HG03196 (cell line): ENCODE data around the gene ATR.
"Not testable (repeated sequence)": the region's sequence is repeated elsewhere in the genome, so short reads cannot be mapped to it uniquely, and the experiment has no call there.

Source experiments
- ATAC-seq: cut with Tn5 transposase; IDR thresholded peaks from one replicate; pipeline ENCODE4 v1.9.1; 2021; ENCODE audit not compliant: unreplicated experiment

ATR gene

GRCh38 chr3:142450881-142451280 is 127.7 kb downstream of the ATR start:
- ATAC-seq = no peak

- no peak for ATAC-seq
These were observed 128.3 kb downstream of the ATR start for GRCh38 chr3:142450189-142450588.

GRCh38 chr3:142447852-142448823 is 130.4 kb downstream of the ATR start, which contains the start of gene XRN1:
Gene XRN1, minus strand, starts transcription at chr3:142448037. Its CDS starts 93 bp downstream, at chr3:142447944.
- peak; percentile 82 for ATAC-seq

GRCh38 chr3:142447301-142447851 is 131.2 kb downstream of the ATR start:
- peak; percentile 25 for ATAC-seq

GRCh38 chr3:142445816-142446254 is 132.7 kb downstream of the ATR start:
- peak; percentile 57 for ATAC-seq

- no peak for ATAC-seq
These were observed 134.2 kb downstream of the ATR start for GRCh38 chr3:142444343-142444742.

GRCh38 chr3:142443060-142443459 is 135.5 kb downstream of the ATR start:
- not testable (repeated sequence) for ATAC-seq

GRCh38 chr3:142439499-142440220 is 138.9 kb downstream of the ATR start:
- not testable (repeated sequence) for ATAC-seq

GRCh38 chr3:142438096-142438495 is 140.4 kb downstream of the ATR start:
- not testable (repeated sequence) for ATAC-seq

GRCh38 chr3:142436951-142437585 is 141.5 kb downstream of the ATR start:
- no peak for ATAC-seq

- ATAC-seq = no peak
These were observed 144.0 kb downstream of the ATR start for GRCh38 chr3:142434503-142434902.

- peak; percentile 58 for ATAC-seq
These were observed 145.4 kb downstream of the ATR start for GRCh38 chr3:142433110-142433509.

GRCh38 chr3:142429582-142429981 is 149.0 kb downstream of the ATR start:
- no peak for ATAC-seq

GRCh38 chr3:142424754-142425153 is 153.8 kb downstream of the ATR start:
- ATAC-seq = no peak

GRCh38 chr3:142418926-142419592 is 159.5 kb downstream of the ATR start:
- no peak for ATAC-seq

- no peak for ATAC-seq
These were observed 161.2 kb downstream of the ATR start for GRCh38 chr3:142417302-142417701.

- ATAC-seq = not testable (repeated sequence)
These were observed 178.0 kb downstream of the ATR start for GRCh38 chr3:142400537-142400936.
